ENCODE results near the gene SBF2.

SBF2 gene

GRCh38 chr11:10331548-10332289 is 37.7 kb upstream of the SBF2 start:
- Histone ChIP-seq H3K4me3 (replicated peaks; ENCODE audit: insufficient read depth, low read length) (no peak overlapping the region), H3K27me3 (ENCODE audit: insufficient read depth, poor library complexity, severe bottlenecking) (no peaks in the 10 kb centered on the region), H3K27ac (replicated peaks) (no peak overlapping the region)
- no peak for DNase-seq (ENCODE audit: low read depth in 1 of 2, low spot score in 1 of 2)
- TF ChIP-seq, protein P1, sequence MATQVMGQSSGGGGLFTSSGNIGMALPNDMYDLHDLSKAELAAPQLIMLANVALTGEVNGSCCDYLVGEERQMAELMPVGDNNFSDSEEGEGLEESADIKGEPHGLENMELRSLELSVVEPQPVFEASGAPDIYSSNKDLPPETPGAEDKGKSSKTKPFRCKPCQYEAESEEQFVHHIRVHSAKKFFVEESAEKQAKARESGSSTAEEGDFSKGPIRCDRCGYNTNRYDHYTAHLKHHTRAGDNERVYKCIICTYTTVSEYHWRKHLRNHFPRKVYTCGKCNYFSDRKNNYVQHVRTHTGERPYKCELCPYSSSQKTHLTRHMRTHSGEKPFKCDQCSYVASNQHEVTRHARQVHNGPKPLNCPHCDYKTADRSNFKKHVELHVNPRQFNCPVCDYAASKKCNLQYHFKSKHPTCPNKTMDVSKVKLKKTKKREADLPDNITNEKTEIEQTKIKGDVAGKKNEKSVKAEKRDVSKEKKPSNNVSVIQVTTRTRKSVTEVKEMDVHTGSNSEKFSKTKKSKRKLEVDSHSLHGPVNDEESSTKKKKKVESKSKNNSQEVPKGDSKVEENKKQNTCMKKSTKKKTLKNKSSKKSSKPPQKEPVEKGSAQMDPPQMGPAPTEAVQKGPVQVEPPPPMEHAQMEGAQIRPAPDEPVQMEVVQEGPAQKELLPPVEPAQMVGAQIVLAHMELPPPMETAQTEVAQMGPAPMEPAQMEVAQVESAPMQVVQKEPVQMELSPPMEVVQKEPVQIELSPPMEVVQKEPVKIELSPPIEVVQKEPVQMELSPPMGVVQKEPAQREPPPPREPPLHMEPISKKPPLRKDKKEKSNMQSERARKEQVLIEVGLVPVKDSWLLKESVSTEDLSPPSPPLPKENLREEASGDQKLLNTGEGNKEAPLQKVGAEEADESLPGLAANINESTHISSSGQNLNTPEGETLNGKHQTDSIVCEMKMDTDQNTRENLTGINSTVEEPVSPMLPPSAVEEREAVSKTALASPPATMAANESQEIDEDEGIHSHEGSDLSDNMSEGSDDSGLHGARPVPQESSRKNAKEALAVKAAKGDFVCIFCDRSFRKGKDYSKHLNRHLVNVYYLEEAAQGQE (IDR thresholded peaks at IDR 0.05; ENCODE audit: insufficient replicate concordance, low read depth), result no peak
- no peak for TF ChIP-seq SPI1 (IDR thresholded peaks at IDR 0.05; ENCODE audit: borderline replicate concordance, low read depth)
- TF ChIP-seq GABPA (IDR thresholded peaks at IDR 0.05; ENCODE audit: low read depth), result no peak
- TF ChIP-seq POLR2AphosphoS5 (IDR thresholded peaks at IDR 0.05; ENCODE audit: low read depth), result no peak
- no peak for TF ChIP-seq CTCF (IDR thresholded peaks at IDR 0.05; ENCODE audit: insufficient read depth, low read length)

DNA sequence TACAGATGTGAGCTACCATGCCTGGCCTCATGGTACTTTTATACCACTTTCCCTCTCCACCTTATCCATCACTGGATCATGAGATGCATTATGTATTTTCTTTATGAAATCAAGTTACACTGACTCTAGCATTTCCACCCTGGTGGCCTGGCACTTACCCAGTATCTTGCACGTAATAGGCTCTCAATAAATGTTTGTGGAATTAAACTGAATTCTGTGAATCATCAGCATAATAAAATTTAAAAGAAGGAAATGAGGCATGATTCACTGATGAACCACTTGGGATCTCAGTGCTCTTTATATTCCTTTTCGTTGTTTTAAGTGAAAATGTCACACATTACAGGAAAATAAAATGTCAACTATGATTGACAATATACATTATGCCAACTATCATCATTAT is 35.9 kb upstream of the SBF2 start:
- H3K4me3 ChIP-seq (replicated peaks; ENCODE audit: insufficient read depth, low read length), result no peak overlapping the region
- no peak for DNase-seq (ENCODE audit: low read depth in 1 of 2, low spot score in 1 of 2)
- no peak overlapping the region for H3K27ac ChIP-seq (replicated peaks)

GRCh38 chr11:10329356-10329755 is 35.3 kb upstream of the SBF2 start:
- H3K4me3 ChIP-seq (replicated peaks; ENCODE audit: insufficient read depth, low read length), result no peak overlapping the region
- DNase-seq (ENCODE audit: low read depth in 1 of 2, low spot score in 1 of 2), result no peak
- H3K27me3 ChIP-seq (ENCODE audit: insufficient read depth, poor library complexity, severe bottlenecking), result no peaks in the 10 kb centered on the region
- H3K27ac ChIP-seq (replicated peaks), result no peak overlapping the region
- TF ChIP-seq POLR2AphosphoS5 (IDR thresholded peaks at IDR 0.05; ENCODE audit: low read depth) (no peak), GABPA (IDR thresholded peaks at IDR 0.05; ENCODE audit: low read depth) (no peak), SPI1 (IDR thresholded peaks at IDR 0.05; ENCODE audit: borderline replicate concordance, low read depth) (no peak), CTCF (IDR thresholded peaks at IDR 0.05; ENCODE audit: insufficient read depth, low read length) (no peak)
- TF ChIP-seq, protein P1 (IDR thresholded peaks at IDR 0.05; ENCODE audit: insufficient replicate concordance, low read depth), result no peak

More for the DNA sequence above, 35.9 kb upstream of the SBF2 start:
- H3K27me3 ChIP-seq (ENCODE audit: insufficient read depth, poor library complexity, severe bottlenecking), result no peaks in the 10 kb centered on the region
- no peak for TF ChIP-seq CTCF (IDR thresholded peaks at IDR 0.05; ENCODE audit: insufficient read depth, low read length)
- no peak for TF ChIP-seq SPI1 (IDR thresholded peaks at IDR 0.05; ENCODE audit: borderline replicate concordance, low read depth)
